Measurements from ENCODE around the gene TMC8.

DNA sequence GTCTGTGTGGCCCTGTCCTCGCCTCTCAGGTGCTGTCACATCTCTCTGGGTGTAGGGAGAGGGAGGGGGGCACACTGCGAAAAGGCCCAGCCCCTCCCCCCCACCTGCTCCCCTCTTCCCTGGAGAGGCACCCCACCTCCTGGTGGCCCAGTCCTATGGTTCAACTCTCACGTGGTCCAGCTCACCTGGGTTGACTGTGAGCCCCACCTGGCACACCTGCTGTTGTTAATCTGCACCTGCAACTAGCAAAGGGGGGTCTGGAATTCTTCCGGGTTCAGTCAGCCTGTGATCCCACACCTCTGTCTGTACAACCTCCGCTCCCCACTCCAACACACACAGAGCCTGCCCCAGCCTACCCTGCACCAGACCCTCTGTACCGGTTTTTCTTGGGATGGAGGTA lies 35.8 kb downstream of the TMC8 start:
- TF ChIP-seq, protein P1, sequence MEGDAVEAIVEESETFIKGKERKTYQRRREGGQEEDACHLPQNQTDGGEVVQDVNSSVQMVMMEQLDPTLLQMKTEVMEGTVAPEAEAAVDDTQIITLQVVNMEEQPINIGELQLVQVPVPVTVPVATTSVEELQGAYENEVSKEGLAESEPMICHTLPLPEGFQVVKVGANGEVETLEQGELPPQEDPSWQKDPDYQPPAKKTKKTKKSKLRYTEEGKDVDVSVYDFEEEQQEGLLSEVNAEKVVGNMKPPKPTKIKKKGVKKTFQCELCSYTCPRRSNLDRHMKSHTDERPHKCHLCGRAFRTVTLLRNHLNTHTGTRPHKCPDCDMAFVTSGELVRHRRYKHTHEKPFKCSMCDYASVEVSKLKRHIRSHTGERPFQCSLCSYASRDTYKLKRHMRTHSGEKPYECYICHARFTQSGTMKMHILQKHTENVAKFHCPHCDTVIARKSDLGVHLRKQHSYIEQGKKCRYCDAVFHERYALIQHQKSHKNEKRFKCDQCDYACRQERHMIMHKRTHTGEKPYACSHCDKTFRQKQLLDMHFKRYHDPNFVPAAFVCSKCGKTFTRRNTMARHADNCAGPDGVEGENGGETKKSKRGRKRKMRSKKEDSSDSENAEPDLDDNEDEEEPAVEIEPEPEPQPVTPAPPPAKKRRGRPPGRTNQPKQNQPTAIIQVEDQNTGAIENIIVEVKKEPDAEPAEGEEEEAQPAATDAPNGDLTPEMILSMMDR (IDR thresholded peaks at IDR 0.05) = no peak
- no peak for TF ChIP-seq POLR2A (IDR thresholded peaks at IDR 0.05)

Measured in adrenal gland (tissue), 5 donors.